Stimulated activated effector memory CD8-positive, alpha-beta T cell treated with anti-CD3 and anti-CD28 coated beads, Interleukin-12 subunit alpha, Interleukin-12 subunit beta, amount 100 ng/mL, for 72 hours (primary cell): Measurements from ENCODE around the gene ENOX1.

Experiments
- ATAC-seq: fragments of 150-1000 bp; cut with Tn5 transposase; 2 replicates; pipeline ENCODE4 v1.10.0; 2021
- DNase-seq, 2 donors: peaks; one replicate each; pipeline ENCODE4 v3.0.0; 2021 to 2022; ENCODE audit warnings: low spot score in 2 of 2
- H3K27ac Mint-ChIP-seq: one replicate; pipeline ENCODE4 v1.8.0; 2022; ENCODE audit warnings: mild to moderate bottlenecking, mixed read lengths
- H3K36me3 Mint-ChIP-seq: one replicate; pipeline ENCODE4 v1.8.0; 2022; ENCODE audit warnings: mild to moderate bottlenecking, mixed read lengths
- H3K4me1 Mint-ChIP-seq: one replicate; pipeline ENCODE4 v1.8.0; 2022; ENCODE audit warnings: mixed read lengths
- H3K4me3 Mint-ChIP-seq: one replicate; pipeline ENCODE4 v1.8.0; 2022; ENCODE audit warnings: mild to moderate bottlenecking, mixed read lengths
- H3K9me3 Mint-ChIP-seq: one replicate; pipeline ENCODE4 v1.8.0; 2022; ENCODE audit warnings: mixed read lengths

The ENOX1 gene

DNA sequence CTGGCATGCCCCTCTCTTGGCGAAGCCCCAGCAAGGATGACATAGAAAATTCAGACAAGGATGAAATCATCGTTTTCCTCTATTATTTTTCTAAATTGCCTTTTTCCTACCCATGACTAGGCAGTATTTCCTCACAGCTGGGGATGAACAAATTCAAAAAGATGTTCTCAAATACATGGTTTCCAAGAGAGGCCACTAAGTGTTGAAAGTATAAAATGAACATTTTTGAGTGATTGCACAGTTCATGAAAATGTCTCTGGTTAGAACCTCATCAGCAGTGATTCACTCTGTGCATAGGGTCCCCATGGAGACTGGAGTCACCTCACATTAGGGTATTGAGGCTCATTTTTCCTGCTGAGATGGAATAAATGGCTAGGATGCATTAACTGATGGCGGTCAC is 389.7 kb downstream of the ENOX1 start:
- DNase-seq: no peak
- no peaks in the 10 kb centered on the region for H3K4me1 Mint-ChIP-seq
- ATAC-seq: no peak
- no peak overlapping the region for H3K27ac Mint-ChIP-seq
- no peaks in the 10 kb centered on the region for H3K36me3 Mint-ChIP-seq
- no peaks in the 10 kb centered on the region for H3K9me3 Mint-ChIP-seq
- no peak overlapping the region for H3K4me3 Mint-ChIP-seq

- ATAC-seq (no peak), DNase-seq (no peak)
- Mint-ChIP-seq H3K4me3 (no peak overlapping the region), H3K36me3 (no peaks in the 10 kb centered on the region), H3K27ac (no peak overlapping the region), H3K4me1 (no peaks in the 10 kb centered on the region), H3K9me3 (no peaks in the 10 kb centered on the region)
Measured at GRCh38 chr13:43391036-43391435, 395.7 kb downstream of the ENOX1 start.

- Mint-ChIP-seq H3K9me3 (no peaks in the 10 kb centered on the region), H3K4me1 (no peaks in the 10 kb centered on the region), H3K36me3 (no peaks in the 10 kb centered on the region), H3K27ac (no peak overlapping the region), H3K4me3 (no peak overlapping the region)
- DNase-seq (no peak), ATAC-seq (no peak)
Measured at GRCh38 chr13:43390619-43391018, 396.2 kb downstream of the ENOX1 start.

GRCh38 chr13:43389983-43390382 is 396.8 kb downstream of the ENOX1 start:
- DNase-seq (no peak), ATAC-seq (no peak)
- H3K36me3 Mint-ChIP-seq: no peaks in the 10 kb centered on the region
- no peak overlapping the region for H3K27ac Mint-ChIP-seq
- H3K4me3 Mint-ChIP-seq: no peak overlapping the region
- H3K9me3 Mint-ChIP-seq: no peaks in the 10 kb centered on the region
- no peaks in the 10 kb centered on the region for H3K4me1 Mint-ChIP-seq

GRCh38 chr13:43389573-43389972 is 397.2 kb downstream of the ENOX1 start:
- no peaks in the 10 kb centered on the region for H3K4me1 Mint-ChIP-seq
- DNase-seq (no peak), ATAC-seq (no peak)
- no peaks in the 10 kb centered on the region for H3K36me3 Mint-ChIP-seq
- H3K9me3 Mint-ChIP-seq: no peaks in the 10 kb centered on the region
- H3K4me3 Mint-ChIP-seq: no peak overlapping the region
- no peak overlapping the region for H3K27ac Mint-ChIP-seq

DNA sequence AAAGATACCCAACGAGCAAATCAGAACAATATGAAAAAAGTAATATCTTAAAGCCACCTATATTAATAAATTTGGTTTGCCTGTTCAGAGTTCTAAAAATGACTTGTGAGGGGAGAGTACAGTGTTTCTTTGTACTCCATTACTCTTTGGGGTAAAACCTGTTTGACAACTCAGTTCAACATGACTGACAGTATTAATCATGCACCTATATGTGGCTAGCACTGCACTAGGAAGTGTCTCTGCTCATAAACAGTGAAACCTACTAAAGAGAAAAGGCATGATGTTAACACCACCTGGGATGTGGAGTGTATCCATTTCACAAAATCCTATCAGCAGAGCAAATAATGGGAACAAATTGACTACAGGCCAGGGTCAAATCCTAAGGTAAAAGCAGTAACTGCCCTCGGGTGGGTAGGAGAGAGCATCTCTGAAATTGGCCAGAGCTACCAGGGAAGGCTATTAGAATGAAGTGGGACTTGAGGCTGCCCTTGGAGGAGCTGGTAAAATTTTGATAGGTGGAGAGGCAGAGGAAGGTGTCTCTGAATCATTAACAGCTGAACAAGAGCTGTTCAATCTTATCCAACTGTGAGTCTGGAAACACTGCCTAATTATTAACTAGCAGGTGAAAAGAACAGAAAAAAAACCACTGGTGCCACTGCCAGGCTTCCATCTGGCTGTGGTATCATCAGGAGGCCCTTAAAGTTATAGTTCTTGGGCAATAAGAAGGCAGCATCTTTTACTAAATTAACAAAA is 398.3 kb downstream of the ENOX1 start:
- H3K27ac Mint-ChIP-seq: no peak overlapping the region
- ATAC-seq (no peak), DNase-seq (no peak)
- no peaks in the 10 kb centered on the region for H3K9me3 Mint-ChIP-seq
- H3K36me3 Mint-ChIP-seq: no peaks in the 10 kb centered on the region
- no peak overlapping the region for H3K4me3 Mint-ChIP-seq
- H3K4me1 Mint-ChIP-seq: no peaks in the 10 kb centered on the region

GRCh38 chr13:43387880-43388279 is 398.9 kb downstream of the ENOX1 start:
- Mint-ChIP-seq H3K9me3 (no peaks in the 10 kb centered on the region), H3K36me3 (no peaks in the 10 kb centered on the region), H3K4me3 (no peak overlapping the region), H3K4me1 (no peaks in the 10 kb centered on the region), H3K27ac (no peak overlapping the region)
- no peak for DNase-seq
- ATAC-seq: no peak

GRCh38 chr13:43383498-43384165 is 403.1 kb downstream of the ENOX1 start:
- no peak overlapping the region for H3K27ac Mint-ChIP-seq
- no peak for DNase-seq
- no peak for ATAC-seq

GRCh38 chr13:43379738-43380137 is 407.0 kb downstream of the ENOX1 start:
- DNase-seq (no peak), ATAC-seq (no peak)
- no peak overlapping the region for H3K4me3 Mint-ChIP-seq
- peaks cover 12% of the 10 kb centered on the region for H3K9me3 Mint-ChIP-seq
- no peaks in the 10 kb centered on the region for H3K36me3 Mint-ChIP-seq
- H3K27ac Mint-ChIP-seq: no peak overlapping the region
- no peaks in the 10 kb centered on the region for H3K4me1 Mint-ChIP-seq

More at GRCh38 chr13:43383498-43384165, 403.1 kb downstream of the ENOX1 start:
- peaks cover 12% of the 10 kb centered on the region for H3K9me3 Mint-ChIP-seq
- no peak overlapping the region for H3K4me3 Mint-ChIP-seq
- no peaks in the 10 kb centered on the region for H3K36me3 Mint-ChIP-seq
- H3K4me1 Mint-ChIP-seq: no peaks in the 10 kb centered on the region

- no peaks in the 10 kb centered on the region for H3K4me1 Mint-ChIP-seq
- ATAC-seq (no peak), DNase-seq (no peak)
- H3K27ac Mint-ChIP-seq: no peak overlapping the region
- H3K9me3 Mint-ChIP-seq: peaks cover 12% of the 10 kb centered on the region
- no peaks in the 10 kb centered on the region for H3K36me3 Mint-ChIP-seq
- H3K4me3 Mint-ChIP-seq: no peak overlapping the region
Measured at GRCh38 chr13:43377973-43378372, 408.8 kb downstream of the ENOX1 start.

DNA sequence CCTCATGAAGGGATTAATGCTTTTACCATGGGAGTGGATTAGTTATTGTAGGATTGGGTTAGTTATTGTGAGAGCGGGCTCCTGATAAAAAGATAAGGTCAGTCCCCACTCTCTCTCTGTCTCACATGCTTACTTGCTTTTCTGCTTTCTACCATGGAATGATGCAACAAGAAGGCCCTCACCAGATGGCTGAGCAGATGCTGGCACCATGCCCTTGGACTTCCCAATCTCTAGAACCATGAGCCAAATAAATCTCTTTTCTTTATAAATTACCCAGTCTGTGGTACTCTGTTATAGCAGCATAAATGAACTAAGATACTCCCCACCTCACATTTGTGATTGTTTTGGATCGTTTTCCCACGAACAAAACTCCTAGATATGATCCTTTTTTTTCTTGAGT is 409.6 kb downstream of the ENOX1 start:
- Mint-ChIP-seq H3K4me3 (no peak overlapping the region), H3K9me3 (peaks cover 12% of the 10 kb centered on the region), H3K4me1 (no peaks in the 10 kb centered on the region), H3K27ac (no peak overlapping the region), H3K36me3 (no peaks in the 10 kb centered on the region)
- ATAC-seq (no peak), DNase-seq (no peak)

DNA sequence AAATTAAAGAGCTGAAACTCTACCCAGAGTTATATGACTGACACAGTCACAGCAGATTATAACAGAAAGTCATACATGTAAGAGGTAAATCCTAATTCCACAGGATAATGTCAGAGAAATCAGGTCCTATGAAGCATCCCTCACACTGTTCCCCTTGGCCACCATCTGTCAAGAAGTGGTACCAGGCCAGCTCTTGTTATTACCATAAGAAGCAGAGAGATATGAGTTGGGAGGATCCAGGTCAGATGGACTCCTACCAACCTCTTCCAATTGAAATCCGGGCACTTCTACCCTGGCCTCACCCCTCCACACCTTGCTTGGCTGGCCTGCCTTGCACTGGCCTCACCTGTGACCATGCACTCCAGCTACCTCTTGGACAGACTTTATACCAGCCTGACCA is 410.2 kb downstream of the ENOX1 start:
- Mint-ChIP-seq H3K4me3 (no peak overlapping the region), H3K36me3 (no peaks in the 10 kb centered on the region), H3K9me3 (peaks cover 12% of the 10 kb centered on the region), H3K27ac (no peak overlapping the region), H3K4me1 (no peaks in the 10 kb centered on the region)
- DNase-seq: no peak
- peak; percentile 31 for ATAC-seq

GRCh38 chr13:43375797-43376465 is 410.8 kb downstream of the ENOX1 start:
- Mint-ChIP-seq H3K4me3 (no peak overlapping the region), H3K4me1 (no peaks in the 10 kb centered on the region), H3K27ac (no peak overlapping the region), H3K36me3 (no peaks in the 10 kb centered on the region), H3K9me3 (peaks cover 12% of the 10 kb centered on the region)
- ATAC-seq (no peak), DNase-seq (no peak)

DNA sequence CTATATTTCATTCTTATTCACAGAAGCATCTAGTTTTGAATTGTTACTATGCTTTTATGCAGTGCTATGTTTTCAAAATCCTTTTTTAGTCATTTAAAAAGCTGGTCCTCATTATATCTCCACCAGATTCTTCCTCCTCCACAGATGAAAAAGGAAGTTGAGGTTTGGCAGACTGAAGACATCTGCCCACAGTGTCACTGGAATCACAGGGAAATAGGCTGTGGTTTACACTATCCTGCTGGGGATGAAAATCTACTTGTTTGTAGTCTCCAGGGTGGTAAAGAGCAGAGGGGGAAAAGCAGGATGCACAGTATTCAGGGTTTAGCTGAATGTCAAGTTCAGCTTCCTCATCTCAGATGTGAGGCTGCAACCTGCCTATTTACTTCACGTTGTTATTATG is 412.2 kb downstream of the ENOX1 start:
- ATAC-seq: no peak
- H3K27ac Mint-ChIP-seq: no peak overlapping the region
- DNase-seq: no peak
- peaks cover 8% of the 10 kb centered on the region for H3K9me3 Mint-ChIP-seq
- H3K36me3 Mint-ChIP-seq: no peaks in the 10 kb centered on the region
- no peak overlapping the region for H3K4me3 Mint-ChIP-seq
- no peaks in the 10 kb centered on the region for H3K4me1 Mint-ChIP-seq

- no peaks in the 10 kb centered on the region for H3K36me3 Mint-ChIP-seq
- H3K4me1 Mint-ChIP-seq: peaks cover 7% of the 10 kb centered on the region
- H3K4me3 Mint-ChIP-seq: no peak overlapping the region
- DNase-seq (no peak), ATAC-seq (no peak)
- no peaks in the 10 kb centered on the region for H3K9me3 Mint-ChIP-seq
- no peak overlapping the region for H3K27ac Mint-ChIP-seq
Measured at GRCh38 chr13:43373400-43373799, 413.4 kb downstream of the ENOX1 start.

DNA sequence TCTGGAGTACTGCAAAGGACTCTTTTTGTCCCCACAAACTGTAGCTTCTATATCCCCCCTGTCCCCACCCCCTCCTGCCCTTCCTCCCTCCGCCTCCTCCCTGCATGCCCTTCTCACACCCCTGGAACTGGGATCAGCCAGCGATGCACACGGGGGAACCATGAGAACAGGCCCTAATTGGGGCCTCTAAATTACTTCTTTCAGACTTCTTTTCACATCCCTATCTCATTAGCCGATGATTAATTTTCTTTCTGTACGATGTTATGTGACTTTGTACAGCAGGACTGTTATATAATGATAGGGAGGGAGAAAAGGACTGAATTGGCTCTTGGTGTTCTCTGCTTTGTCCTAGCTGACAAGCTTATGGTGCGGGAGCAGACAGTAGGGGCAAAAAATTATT is 415.9 kb downstream of the ENOX1 start:
- H3K9me3 Mint-ChIP-seq: no peaks in the 10 kb centered on the region
- no peaks in the 10 kb centered on the region for H3K36me3 Mint-ChIP-seq
- DNase-seq (no peak), ATAC-seq (no peak)
- no peak overlapping the region for H3K27ac Mint-ChIP-seq
- peaks cover 13% of the 10 kb centered on the region for H3K4me1 Mint-ChIP-seq
- H3K4me3 Mint-ChIP-seq: no peak overlapping the region
